ENCODE data around the gene ROBO2.

DNA sequence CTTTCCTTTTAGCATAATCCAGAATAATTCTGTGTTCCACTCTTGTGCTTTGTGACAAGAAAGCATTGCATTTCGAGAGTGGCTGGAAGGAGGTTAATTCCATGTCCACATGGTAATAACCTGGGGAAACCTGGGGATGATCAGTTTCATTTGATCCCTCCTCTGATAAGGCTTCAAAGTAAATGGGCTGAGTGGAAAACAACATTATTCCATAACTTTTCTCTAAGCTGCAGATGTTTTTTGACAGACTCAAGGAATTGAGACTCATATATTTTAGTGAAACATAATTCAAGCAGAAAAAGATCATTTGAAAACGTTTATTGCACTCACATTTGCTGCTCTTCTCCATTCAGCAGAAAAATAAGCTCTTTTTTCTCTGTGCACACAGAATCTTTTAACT lies 44.6 kb downstream of the ROBO2 start:
- TF ChIP-seq POLR2A (IDR thresholded peaks at IDR 0.05): no peak
- TF ChIP-seq, protein P1, sequence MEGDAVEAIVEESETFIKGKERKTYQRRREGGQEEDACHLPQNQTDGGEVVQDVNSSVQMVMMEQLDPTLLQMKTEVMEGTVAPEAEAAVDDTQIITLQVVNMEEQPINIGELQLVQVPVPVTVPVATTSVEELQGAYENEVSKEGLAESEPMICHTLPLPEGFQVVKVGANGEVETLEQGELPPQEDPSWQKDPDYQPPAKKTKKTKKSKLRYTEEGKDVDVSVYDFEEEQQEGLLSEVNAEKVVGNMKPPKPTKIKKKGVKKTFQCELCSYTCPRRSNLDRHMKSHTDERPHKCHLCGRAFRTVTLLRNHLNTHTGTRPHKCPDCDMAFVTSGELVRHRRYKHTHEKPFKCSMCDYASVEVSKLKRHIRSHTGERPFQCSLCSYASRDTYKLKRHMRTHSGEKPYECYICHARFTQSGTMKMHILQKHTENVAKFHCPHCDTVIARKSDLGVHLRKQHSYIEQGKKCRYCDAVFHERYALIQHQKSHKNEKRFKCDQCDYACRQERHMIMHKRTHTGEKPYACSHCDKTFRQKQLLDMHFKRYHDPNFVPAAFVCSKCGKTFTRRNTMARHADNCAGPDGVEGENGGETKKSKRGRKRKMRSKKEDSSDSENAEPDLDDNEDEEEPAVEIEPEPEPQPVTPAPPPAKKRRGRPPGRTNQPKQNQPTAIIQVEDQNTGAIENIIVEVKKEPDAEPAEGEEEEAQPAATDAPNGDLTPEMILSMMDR (IDR thresholded peaks at IDR 0.05): no peak

Measured in lower leg skin (tissue), 3 donors.